Measurements from ENCODE around the gene CACNA1A. TPM values are rescaled to one million over a fixed set of nuclear protein-coding genes. Genes with fewer than 3 reads are reported as not detected.

The CACNA1A gene
- polyA plus RNA-seq, 3 donors, result 0.08 to 0.09 TPM; not detected in 1

DNA sequence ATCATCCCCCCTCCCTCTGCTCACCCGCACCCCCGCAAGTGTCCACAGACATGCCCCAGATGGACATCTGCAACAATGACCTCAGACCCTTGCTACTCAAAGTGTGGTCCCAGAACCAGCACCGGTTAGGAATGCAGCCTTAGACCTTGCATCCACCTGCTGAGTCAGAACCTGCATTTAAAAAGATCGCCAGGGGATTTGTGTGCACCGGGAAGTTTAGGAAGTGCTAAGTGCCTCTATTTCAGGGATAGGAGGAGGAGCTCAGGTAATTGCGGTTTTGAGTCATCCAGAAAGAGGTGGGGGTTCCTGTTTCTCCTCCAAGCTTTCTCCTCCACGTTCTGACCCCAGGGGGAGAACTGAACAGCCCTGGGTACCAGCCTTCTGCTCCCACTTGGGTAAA lies 46.2 kb downstream of the CACNA1A start:
- Histone ChIP-seq H2AFZ (ENCODE audit: insufficient read depth, low read depth, low read length, poor library complexity, severe bottlenecking) (no peak overlapping the region), H3K27ac (ENCODE audit: low read depth in 1 of 2, low read length in 2 of 2) (no peak overlapping the region), H3K36me3 (replicated peaks in 1 of 2; ENCODE audit: control insufficient read depth in 1 of 2, insufficient read depth in 2 of 2, low read length in 2 of 2) (no peaks in the 10 kb centered on the region), H3K4me1 (ENCODE audit: control insufficient read depth in 1 of 2, insufficient read depth in 2 of 2, low read length in 2 of 2) (no peaks in the 10 kb centered on the region), H4K20me1 (ENCODE audit: insufficient read depth, low read length) (no peaks in the 10 kb centered on the region), H3K4me3 (replicated peaks in 1 of 3; ENCODE audit: low read depth in 2 of 3, low read length in 3 of 3) (no peak overlapping the region), H3K27me3 (ENCODE audit: control insufficient read depth in 2 of 2, insufficient read depth in 2 of 2, low read length in 2 of 2) (no peaks in the 10 kb centered on the region), H3K79me2 (ENCODE audit: insufficient read depth, low read length) (no peaks in the 10 kb centered on the region), H3K4me2 (replicated peaks; ENCODE audit: extremely low read depth, low read length, poor library complexity, severe bottlenecking) (no peak overlapping the region), H3K9ac (ENCODE audit: insufficient read depth, low read length, poor library complexity, severe bottlenecking) (no peak overlapping the region), H3K9me3 (replicated peaks in 1 of 2; ENCODE audit: control insufficient read depth in 1 of 2, insufficient read depth in 1 of 2, low read length in 2 of 2) (no peaks in the 10 kb centered on the region)
- intact Hi-C loops (cut with micrococcal nuclease), result no loop called here
- Mint-ChIP-seq H3K9me3 (peaks cover 0 to 1% (median 0%) of the 10 kb centered on the region in 7 donors), H3K36me3 (no peaks in the 10 kb centered on the region), H3K4me1 (no peaks in the 10 kb centered on the region), H3K27me3 (ENCODE audit: low read depth in 3 of 3) (peaks cover 3 to 20% (median 5%) of the 10 kb centered on the region in 3 donors), H3K27ac (no peak overlapping the region), H3K4me3 (peak overlapping the region in 1 of 2 donors; percentile 9)
- WGBS (ENCODE audit: insufficient coverage), result 19% methylated on average over 4 of the region's 7 CpGs
- DNase-seq, result no peak
- TF ChIP-seq, protein P1, sequence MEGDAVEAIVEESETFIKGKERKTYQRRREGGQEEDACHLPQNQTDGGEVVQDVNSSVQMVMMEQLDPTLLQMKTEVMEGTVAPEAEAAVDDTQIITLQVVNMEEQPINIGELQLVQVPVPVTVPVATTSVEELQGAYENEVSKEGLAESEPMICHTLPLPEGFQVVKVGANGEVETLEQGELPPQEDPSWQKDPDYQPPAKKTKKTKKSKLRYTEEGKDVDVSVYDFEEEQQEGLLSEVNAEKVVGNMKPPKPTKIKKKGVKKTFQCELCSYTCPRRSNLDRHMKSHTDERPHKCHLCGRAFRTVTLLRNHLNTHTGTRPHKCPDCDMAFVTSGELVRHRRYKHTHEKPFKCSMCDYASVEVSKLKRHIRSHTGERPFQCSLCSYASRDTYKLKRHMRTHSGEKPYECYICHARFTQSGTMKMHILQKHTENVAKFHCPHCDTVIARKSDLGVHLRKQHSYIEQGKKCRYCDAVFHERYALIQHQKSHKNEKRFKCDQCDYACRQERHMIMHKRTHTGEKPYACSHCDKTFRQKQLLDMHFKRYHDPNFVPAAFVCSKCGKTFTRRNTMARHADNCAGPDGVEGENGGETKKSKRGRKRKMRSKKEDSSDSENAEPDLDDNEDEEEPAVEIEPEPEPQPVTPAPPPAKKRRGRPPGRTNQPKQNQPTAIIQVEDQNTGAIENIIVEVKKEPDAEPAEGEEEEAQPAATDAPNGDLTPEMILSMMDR (IDR thresholded peaks at IDR 0.05), result no peak

DNA sequence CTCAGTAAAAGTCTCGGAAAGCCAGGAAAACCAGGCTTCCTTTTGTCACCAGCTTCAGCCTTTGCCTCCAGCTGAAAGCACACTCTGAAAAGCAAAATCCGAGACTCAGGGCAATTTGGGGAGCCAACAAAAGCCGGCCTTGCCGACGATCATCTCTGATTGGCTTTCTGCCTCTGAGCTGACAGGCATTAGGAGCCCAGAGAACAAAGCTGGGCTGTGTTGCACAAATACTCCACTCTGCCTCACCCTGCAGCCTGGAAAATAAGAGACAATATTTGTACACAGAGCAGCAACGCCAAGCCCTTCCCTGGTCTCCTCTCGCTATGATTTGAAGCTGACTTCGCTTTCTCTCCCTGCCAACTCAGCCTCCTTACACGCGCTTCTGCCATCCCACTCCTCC lies 46.9 kb downstream of the CACNA1A start:
- H3K4me1 Mint-ChIP-seq, result no peaks in the 10 kb centered on the region
- 79% methylated on average over 10 of the region's 10 CpGs for WGBS (ENCODE audit: insufficient coverage)
- peaks cover 2 to 20% (median 5%) of the 10 kb centered on the region in 3 donors for H3K27me3 Mint-ChIP-seq (ENCODE audit: low read depth in 3 of 3)

More for the DNA sequence above, 46.9 kb downstream of the CACNA1A start:
- Histone ChIP-seq H3K9ac (ENCODE audit: insufficient read depth, low read length, poor library complexity, severe bottlenecking) (no peak overlapping the region), H2AFZ (ENCODE audit: insufficient read depth, low read depth, low read length, poor library complexity, severe bottlenecking) (no peak overlapping the region), H3K36me3 (replicated peaks in 1 of 2; ENCODE audit: control insufficient read depth in 1 of 2, insufficient read depth in 2 of 2, low read length in 2 of 2) (no peaks in the 10 kb centered on the region), H3K9me3 (replicated peaks in 1 of 2; ENCODE audit: control insufficient read depth in 1 of 2, insufficient read depth in 1 of 2, low read length in 2 of 2) (no peaks in the 10 kb centered on the region), H3K79me2 (ENCODE audit: insufficient read depth, low read length) (no peaks in the 10 kb centered on the region), H3K4me3 (replicated peaks in 1 of 3; ENCODE audit: low read depth in 2 of 3, low read length in 3 of 3) (no peak overlapping the region), H3K4me2 (replicated peaks; ENCODE audit: extremely low read depth, low read length, poor library complexity, severe bottlenecking) (no peak overlapping the region), H3K27me3 (ENCODE audit: control insufficient read depth in 2 of 2, insufficient read depth in 2 of 2, low read length in 2 of 2) (no peaks in the 10 kb centered on the region), H3K4me1 (ENCODE audit: control insufficient read depth in 1 of 2, insufficient read depth in 2 of 2, low read length in 2 of 2) (no peaks in the 10 kb centered on the region), H3K27ac (ENCODE audit: low read depth in 1 of 2, low read length in 2 of 2) (no peak overlapping the region), H4K20me1 (ENCODE audit: insufficient read depth, low read length) (no peaks in the 10 kb centered on the region)
- TF ChIP-seq, protein P1 (IDR thresholded peaks at IDR 0.05), result no peak
- Mint-ChIP-seq H3K27ac (no peak overlapping the region), H3K36me3 (no peaks in the 10 kb centered on the region), H3K4me3 (no peak overlapping the region), H3K9me3 (peaks cover 0 to 4% (median 0%) of the 10 kb centered on the region in 7 donors)
- DNase-seq, result no peak
- intact Hi-C loops (cut with micrococcal nuclease), result no loop called here

Data from CD14-positive monocyte (primary cell).